ENCODE results near the gene ZCWPW1.

The ZCWPW1 gene

GRCh38 chr7:100430493-100431285 is 2.2 kb upstream of the ZCWPW1 start:
- Histone ChIP-seq H3K36me3 (ENCODE audit: low read length) (no peaks in the 10 kb centered on the region), H3K9me3 (ENCODE audit: insufficient read depth, low read length) (no peaks in the 10 kb centered on the region), H3K27ac (ENCODE audit: low read depth, low read length) (peak overlapping the region; percentile 96), H3K4me3 (ENCODE audit: insufficient read depth, low read length, poor library complexity, severe bottlenecking) (peak overlapping the region; percentile 88), H3K4me2 (ENCODE audit: low read depth, low read length, poor library complexity, severe bottlenecking) (peak overlapping the region; percentile 76), H2AFZ (ENCODE audit: low read depth, low read length, severe bottlenecking) (no peak overlapping the region), H3K9ac (ENCODE audit: low read length) (peak overlapping the region; percentile 99), H3F3A (ENCODE audit: insufficient read depth) (peaks cover 68% of the 10 kb centered on the region), H3K9me2 (replicated peaks; ENCODE audit: insufficient read depth, low read length) (no peaks in the 10 kb centered on the region), H4K20me1 (ENCODE audit: low read depth, low read length) (no peaks in the 10 kb centered on the region), H3K79me2 (ENCODE audit: insufficient read depth, low read length) (peaks cover 39% of the 10 kb centered on the region), H3K27me3 (ENCODE audit: low read length) (no peaks in the 10 kb centered on the region)
- TF ChIP-seq EZH2phosphoT487 (conservative IDR thresholded peaks at IDR 0.05; ENCODE audit: low read length) (no peak), CTCF (IDR thresholded peaks at IDR 0.05; ENCODE audit: insufficient read depth, low read length, poor library complexity, severe bottlenecking) (no peak)

- Histone ChIP-seq H4K20me1 (ENCODE audit: low read depth, low read length) (no peaks in the 10 kb centered on the region), H3K9me3 (ENCODE audit: insufficient read depth, low read length) (no peaks in the 10 kb centered on the region), H3K4me3 (ENCODE audit: insufficient read depth, low read length, poor library complexity, severe bottlenecking) (peak within 1 kb of the TSS; percentile 88), H3K4me2 (ENCODE audit: low read depth, low read length, poor library complexity, severe bottlenecking) (peak within 1 kb of the TSS; percentile 76), H3K27ac (ENCODE audit: low read depth, low read length) (peak within 1 kb of the TSS; percentile 96), H3K9ac (ENCODE audit: low read length) (peak within 1 kb of the TSS; percentile 99), H3K9me2 (replicated peaks; ENCODE audit: insufficient read depth, low read length) (no peaks in the 10 kb centered on the region), H2AFZ (ENCODE audit: low read depth, low read length, severe bottlenecking) (no peak within 1 kb of the TSS), H3K36me3 (ENCODE audit: low read length) (no peaks in the 10 kb centered on the region), H3K79me2 (ENCODE audit: insufficient read depth, low read length) (peaks cover 31% of the 10 kb centered on the region), H3K27me3 (ENCODE audit: low read length) (no peaks in the 10 kb centered on the region), H3F3A (ENCODE audit: insufficient read depth) (peaks cover 68% of the 10 kb centered on the region)
- TF ChIP-seq CTCF (IDR thresholded peaks at IDR 0.05; ENCODE audit: insufficient read depth, low read length, poor library complexity, severe bottlenecking) (no peak), EZH2phosphoT487 (conservative IDR thresholded peaks at IDR 0.05; ENCODE audit: low read length) (no peak)
These were observed 1.4 kb upstream of the ZCWPW1 start, which contains the start of gene MEPCE for GRCh38 chr7:100429637-100430492. Gene MEPCE, plus strand, starts transcription at chr7:100429831. Its CDS starts 188 bp downstream, at chr7:100430019.

- H3F3A ChIP-seq (ENCODE audit: insufficient read depth): peaks cover 63% of the 10 kb centered on the region
- H3K9me3 ChIP-seq (ENCODE audit: insufficient read depth, low read length): no peaks in the 10 kb centered on the region
- TF ChIP-seq EZH2phosphoT487 (conservative IDR thresholded peaks at IDR 0.05; ENCODE audit: low read length): no peak
- no peak for TF ChIP-seq CTCF (IDR thresholded peaks at IDR 0.05; ENCODE audit: insufficient read depth, low read length, poor library complexity, severe bottlenecking)
- H3K27ac ChIP-seq (ENCODE audit: low read depth, low read length): peak overlapping the region; percentile 96
- H3K4me2 ChIP-seq (ENCODE audit: low read depth, low read length, poor library complexity, severe bottlenecking): peak overlapping the region; percentile 76
- H4K20me1 ChIP-seq (ENCODE audit: low read depth, low read length): no peaks in the 10 kb centered on the region
- no peaks in the 10 kb centered on the region for H3K9me2 ChIP-seq (replicated peaks; ENCODE audit: insufficient read depth, low read length)
- peaks cover 27% of the 10 kb centered on the region for H3K79me2 ChIP-seq (ENCODE audit: insufficient read depth, low read length)
- H3K4me3 ChIP-seq (ENCODE audit: insufficient read depth, low read length, poor library complexity, severe bottlenecking): peak overlapping the region; percentile 88
- H3K36me3 ChIP-seq (ENCODE audit: low read length): no peaks in the 10 kb centered on the region
- no peak overlapping the region for H2AFZ ChIP-seq (ENCODE audit: low read depth, low read length, severe bottlenecking)
- no peaks in the 10 kb centered on the region for H3K27me3 ChIP-seq (ENCODE audit: low read length)
- peak overlapping the region; percentile 99 for H3K9ac ChIP-seq (ENCODE audit: low read length)
These were observed 599 bp upstream of the ZCWPW1 start for GRCh38 chr7:100428967-100429636.
